ENCODE measurements around the gene SNX33. TPM values are rescaled to one million over a fixed set of nuclear protein-coding genes. Genes with fewer than 3 reads are reported as not detected.
"Not testable (repeated sequence)": the region's sequence is repeated elsewhere in the genome, so short reads cannot be mapped to it uniquely, and the experiment has no call there.

Gene SNX33
- total RNA-seq, 1 donor from 2014 or later = 28.9 TPM

GRCh38 chr15:75680007-75680789 lies 32.5 kb downstream of the SNX33 start:
- H3K4me1 ChIP-seq = peaks cover 21% of the 10 kb centered on the region
- DNase-seq (no peak), ATAC-seq (no peak)
- H3K36me3 ChIP-seq = no peaks in the 10 kb centered on the region
- TF ChIP-seq CTCF (IDR thresholded peaks at IDR 0.05) = no peak
- no peaks in the 10 kb centered on the region for H3K27me3 ChIP-seq (ENCODE audit: low read depth)
- intact Hi-C loops (cut with DNase I) = no loop called here
- no peak overlapping the region for H3K27ac ChIP-seq
- H3K9me3 ChIP-seq = no peaks in the 10 kb centered on the region
- no peak overlapping the region for H3K4me3 ChIP-seq

GRCh38 chr15:75682181-75683135 lies 34.7 kb downstream of the SNX33 start:
- no peak for ATAC-seq
- no peak for TF ChIP-seq CTCF (IDR thresholded peaks at IDR 0.05)
- H3K4me3 ChIP-seq = no peak overlapping the region
- no peak overlapping the region for H3K27ac ChIP-seq
- intact Hi-C loops (cut with DNase I) = no loop called here
- H3K27me3 ChIP-seq (ENCODE audit: low read depth) = no peaks in the 10 kb centered on the region
- H3K4me1 ChIP-seq = peaks cover 7% of the 10 kb centered on the region
- H3K36me3 ChIP-seq = no peaks in the 10 kb centered on the region
- no peaks in the 10 kb centered on the region for H3K9me3 ChIP-seq
- DNase-seq = no peak

DNA sequence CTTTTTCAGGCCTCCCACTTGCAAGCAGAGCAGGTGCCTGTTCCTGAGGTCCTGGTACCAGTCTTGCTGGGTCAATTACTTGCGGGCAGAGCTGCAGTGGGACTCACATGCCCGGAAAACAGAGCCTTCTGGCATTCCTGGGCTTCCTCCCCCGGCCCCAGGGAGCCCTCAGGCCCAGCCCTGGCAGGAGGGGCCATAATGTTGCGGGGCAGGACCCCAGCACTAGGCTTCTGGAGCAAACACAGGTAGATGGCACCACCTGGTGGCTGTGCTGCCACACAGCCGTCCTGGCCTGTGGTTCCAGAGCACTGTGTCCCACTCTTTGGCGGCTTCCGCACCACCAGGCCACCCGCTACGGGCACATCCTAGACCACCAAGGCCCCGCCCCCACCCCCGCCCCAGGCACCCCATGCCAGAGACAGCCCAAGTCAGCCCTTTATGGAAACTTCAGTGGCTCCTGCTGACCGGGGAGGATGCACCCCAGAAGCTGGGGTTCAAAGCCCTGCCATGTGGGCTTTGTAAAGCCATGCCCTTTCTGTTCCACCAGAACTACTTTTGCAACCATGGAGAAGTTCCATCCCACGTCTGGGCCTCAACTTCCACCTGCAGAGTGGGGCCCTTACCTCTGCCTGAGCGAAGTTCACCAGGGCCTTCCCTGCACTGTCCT lies 36.1 kb downstream of the SNX33 start:
- H3K36me3 ChIP-seq; intact Hi-C loops (cut with DNase I); H3K9me3 ChIP-seq; H3K4me3 ChIP-seq; H3K4me1 ChIP-seq; H3K27me3 ChIP-seq (ENCODE audit: low read depth); H3K27ac ChIP-seq: not testable (repeated sequence)
- ATAC-seq (peak; percentile 85 to 87), DNase-seq (peak; percentile 76)
- TF ChIP-seq CTCF (IDR thresholded peaks at IDR 0.05) = peak; percentile 83

DNA sequence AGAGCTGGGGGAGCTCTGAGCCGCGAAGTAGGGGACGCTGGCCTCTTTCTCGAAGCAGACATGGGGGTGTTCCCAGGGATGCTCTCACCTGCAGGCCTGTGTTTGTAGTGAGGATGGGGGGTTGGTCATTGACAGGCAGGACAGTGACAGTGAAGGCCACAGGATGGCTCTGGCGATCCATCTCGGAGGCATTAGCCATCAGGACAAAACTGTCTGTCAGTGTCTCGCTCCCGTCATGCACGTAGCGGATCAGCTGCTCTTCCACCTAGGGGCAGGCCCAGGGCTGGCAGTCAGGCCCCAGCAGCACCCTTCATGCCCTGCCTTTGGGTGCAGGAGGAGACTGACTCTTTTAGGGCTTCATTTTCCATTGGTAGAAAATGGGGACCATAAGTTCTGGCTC lies 36.9 kb downstream of the SNX33 start:
- no peak for ATAC-seq
- intact Hi-C loops (cut with DNase I) = no loop called here
- no peak for DNase-seq
- Histone ChIP-seq H3K27ac (no peak overlapping the region), H3K27me3 (ENCODE audit: low read depth) (no peaks in the 10 kb centered on the region), H3K4me3 (no peak overlapping the region), H3K9me3 (no peaks in the 10 kb centered on the region), H3K4me1 (peaks cover 7% of the 10 kb centered on the region), H3K36me3 (no peaks in the 10 kb centered on the region)
- TF ChIP-seq CTCF (IDR thresholded peaks at IDR 0.05) = no peak

- H3K4me3 ChIP-seq = no peak overlapping the region
- DNase-seq = no peak
- no peak overlapping the region for H3K27ac ChIP-seq
- TF ChIP-seq CTCF (IDR thresholded peaks at IDR 0.05) = no peak
- intact Hi-C loops (cut with DNase I) = no loop called here
- H3K27me3 ChIP-seq (ENCODE audit: low read depth) = no peaks in the 10 kb centered on the region
- H3K36me3 ChIP-seq = no peaks in the 10 kb centered on the region
- no peak for ATAC-seq
- H3K4me1 ChIP-seq = peaks cover 7% of the 10 kb centered on the region
- no peaks in the 10 kb centered on the region for H3K9me3 ChIP-seq
Measured at GRCh38 chr15:75685195-75685594, 37.5 kb downstream of the SNX33 start.
